IPS DF 6.9 (cell line): Measurements from ENCODE around the gene ARID5A.

ENCODE experiments used
- DNase-seq: peaks from one replicate; pipeline ENCODE4 v3.0.0-alpha.2; 2013; ENCODE audit warnings: low read depth, low spot score
- H3K27ac ChIP-seq: one replicate; pipeline ENCODE4 v1.5.1; 2013; ENCODE audit warnings: low read length, control low read depth
- H3K27me3 ChIP-seq: 2 replicates; pipeline ENCODE4 v1.6.1; 2013; ENCODE audit warnings: mild to moderate bottlenecking, low read length; ENCODE audit not compliant: control insufficient read depth, insufficient read depth
- H3K36me3 ChIP-seq: 2 replicates; pipeline ENCODE4 v1.6.1; 2013; ENCODE audit warnings: low read length; ENCODE audit not compliant: control insufficient read depth, insufficient read depth
- H3K4me1 ChIP-seq: 2 replicates; pipeline ENCODE4 v1.6.1; 2013; ENCODE audit warnings: low read length; ENCODE audit not compliant: control insufficient read depth, insufficient read depth
- H3K4me3 ChIP-seq: 2 replicates; pipeline ENCODE4 v1.5.1; 2013; ENCODE audit warnings: mild to moderate bottlenecking, low read length
- H3K9me3 ChIP-seq: 2 replicates; pipeline ENCODE4 v1.6.1; 2013; ENCODE audit warnings: low read length, inconsistent platforms; ENCODE audit not compliant: control insufficient read depth, insufficient read depth
- WGBS: extraction: QIAGEN DNeasy Blood & Tissue Kit; methylation state at CpG from one replicate; pipeline ENCODE4 v1.1.7; 2013; ENCODE audit warnings: mixed read lengths, missing lambda C conversion rate; ENCODE audit not compliant: insufficient read length, insufficient coverage; 5-methylcytosine and 5-hydroxymethylcytosine counted together

The ARID5A gene

GRCh38 chr2:96500385-96501066, 36.0 kb upstream of the ARID5A start:
- Histone ChIP-seq H3K27me3 (no peaks in the 10 kb centered on the region), H3K9me3 (no peaks in the 10 kb centered on the region)
- no CpG with 5 or more reads among the region's 64 CpGs for WGBS

DNA sequence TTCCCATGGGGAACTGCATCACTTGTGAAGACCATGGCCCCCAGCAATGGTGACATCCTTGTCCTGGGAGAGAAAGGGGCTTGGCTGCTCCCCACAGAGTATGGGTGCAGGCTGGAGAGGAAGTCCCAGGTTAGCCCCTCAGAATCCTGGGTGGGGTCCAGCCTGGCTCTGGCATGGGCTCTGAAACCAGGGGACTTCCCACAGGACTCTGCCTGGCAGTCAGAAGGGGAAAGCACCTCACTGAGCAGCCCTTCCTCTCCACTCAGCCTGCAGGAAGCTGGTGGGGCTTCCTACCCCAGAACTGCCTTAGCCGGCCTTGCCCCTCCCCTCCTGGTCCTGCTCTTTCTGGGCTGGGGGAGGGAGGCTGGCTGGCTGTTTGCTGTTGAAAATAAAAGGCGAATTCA, 35.1 kb upstream of the ARID5A start:
- Histone ChIP-seq H3K4me3 (no peak overlapping the region), H3K9me3 (no peaks in the 10 kb centered on the region), H3K27ac (no peak overlapping the region), H3K4me1 (no peaks in the 10 kb centered on the region), H3K36me3 (no peaks in the 10 kb centered on the region), H3K27me3 (no peaks in the 10 kb centered on the region)
- no CpG with 5 or more reads among the region's 2 CpGs for WGBS
- no peak for DNase-seq

More at GRCh38 chr2:96500385-96501066, 36.0 kb upstream of the ARID5A start:
- Histone ChIP-seq H3K4me3 (no peak overlapping the region), H3K27ac (no peak overlapping the region), H3K4me1 (no peaks in the 10 kb centered on the region), H3K36me3 (no peaks in the 10 kb centered on the region)
- DNase-seq: no peak

DNA sequence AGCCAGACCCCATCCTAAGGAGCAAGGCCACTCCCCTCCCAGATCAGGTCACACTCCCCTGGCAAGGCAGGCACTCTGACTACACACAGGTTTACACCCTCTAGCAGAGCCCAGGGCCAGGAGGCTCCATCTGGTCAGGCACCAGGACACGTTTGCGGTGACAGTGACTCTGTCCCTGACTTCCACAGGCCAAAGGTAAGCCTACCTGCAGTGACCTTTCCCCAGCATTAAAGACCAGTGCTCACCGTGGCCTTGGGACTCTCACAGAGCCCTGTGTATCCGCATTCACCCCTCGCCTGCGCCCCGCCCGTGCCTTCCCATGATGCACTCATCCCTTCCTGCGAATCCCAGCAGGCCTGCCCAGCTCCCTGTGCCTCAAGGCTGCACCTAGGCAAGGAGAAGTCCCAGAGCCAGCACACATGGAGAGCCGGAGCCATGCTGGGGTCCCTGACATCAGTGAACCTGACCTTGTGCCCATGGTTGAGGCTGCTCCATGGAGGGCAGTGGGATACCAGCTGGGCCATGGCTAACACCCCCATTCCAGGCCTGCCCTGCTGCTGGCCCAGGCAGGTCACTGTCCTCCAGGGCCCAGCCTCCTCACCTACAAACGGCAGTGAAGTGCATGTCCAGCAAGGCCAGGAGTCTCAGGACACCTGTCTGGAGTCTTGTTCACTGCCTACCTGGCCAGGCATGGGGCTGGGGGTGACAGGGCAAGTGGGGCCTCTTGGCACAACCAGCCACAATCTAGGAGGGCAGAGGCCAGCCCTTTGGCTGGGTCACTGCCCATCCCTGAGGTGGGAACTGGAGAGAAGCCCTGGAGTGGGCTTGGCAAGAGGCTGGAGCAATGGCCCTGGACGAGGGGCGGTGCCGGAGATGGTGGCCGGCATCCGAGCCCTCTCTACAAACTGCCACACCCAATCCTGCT, 34.4 kb upstream of the ARID5A start:
- WGBS: no CpG with 5 or more reads among the region's 16 CpGs
- no peaks in the 10 kb centered on the region for H3K4me1 ChIP-seq

DNA sequence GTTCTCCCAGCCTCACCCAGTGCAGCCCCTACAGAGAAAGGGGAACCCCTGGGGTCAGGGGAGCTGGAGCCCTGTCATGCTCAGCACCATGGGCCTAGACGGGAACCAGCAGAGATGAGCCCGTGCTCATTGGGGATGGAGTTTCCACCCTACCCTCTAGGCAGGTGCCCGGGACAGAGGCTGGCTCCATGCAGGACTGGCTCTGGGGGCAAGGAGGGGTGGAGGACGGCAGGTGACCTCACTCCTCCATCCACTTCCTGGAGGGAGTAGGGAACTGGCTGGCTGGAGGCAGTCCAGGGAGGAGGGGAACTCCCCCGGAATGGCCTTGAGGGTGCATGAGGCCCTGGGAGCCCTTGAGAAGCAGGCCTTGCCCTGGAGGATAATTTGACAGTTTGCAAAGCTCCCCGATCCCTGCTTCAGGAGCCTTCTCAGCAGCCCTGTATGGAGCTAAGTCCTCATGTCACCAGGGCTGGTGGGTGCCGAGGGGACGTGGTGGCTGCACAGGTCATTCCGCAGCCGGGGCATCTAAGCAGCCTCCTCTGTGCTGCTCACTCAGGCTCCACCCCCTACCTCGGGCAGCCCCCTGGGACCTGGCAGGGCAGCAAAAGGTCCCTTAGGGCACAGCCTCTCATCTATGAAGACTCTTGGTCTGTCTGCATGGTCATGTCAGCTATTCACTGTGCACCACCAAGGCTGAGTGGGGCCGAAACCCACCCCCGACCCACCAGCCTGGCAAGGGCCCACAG, 33.5 kb upstream of the ARID5A start:
- WGBS: no CpG with 5 or more reads among the region's 13 CpGs
- H3K36me3 ChIP-seq: no peaks in the 10 kb centered on the region
- no peak overlapping the region for H3K4me3 ChIP-seq

More for the DNA sequence above, 34.4 kb upstream of the ARID5A start:
- Histone ChIP-seq H3K27me3 (no peaks in the 10 kb centered on the region), H3K4me3 (no peak overlapping the region), H3K36me3 (no peaks in the 10 kb centered on the region), H3K9me3 (no peaks in the 10 kb centered on the region), H3K27ac (no peak overlapping the region)
- DNase-seq: no peak

GRCh38 chr2:96503637-96504243, 32.8 kb upstream of the ARID5A start:
- Histone ChIP-seq H3K27ac (no peak overlapping the region), H3K27me3 (no peaks in the 10 kb centered on the region; the same call in 1 of the 2 replicates), H3K36me3 (no peaks in the 10 kb centered on the region), H3K4me3 (no peak overlapping the region), H3K4me1 (peaks cover 1% of the 10 kb centered on the region; the same call in 1 of the 2 replicates), H3K9me3 (no peaks in the 10 kb centered on the region)
- no CpG with 5 or more reads among the region's 12 CpGs for WGBS
- DNase-seq: no peak

More for the DNA sequence above, 33.5 kb upstream of the ARID5A start:
- H3K27me3 ChIP-seq: no peaks in the 10 kb centered on the region
- H3K4me1 ChIP-seq: peaks cover 1% of the 10 kb centered on the region; the same call in 1 of the 2 replicates
- no peaks in the 10 kb centered on the region for H3K9me3 ChIP-seq
- DNase-seq: no peak
- no peak overlapping the region for H3K27ac ChIP-seq

GRCh38 chr2:96505231-96505889, 31.2 kb upstream of the ARID5A start, which contains the start of gene NEURL3:
NEURL3 (minus strand) TSS chr2:96505357; CDS start chr2:96505286, 71 bp downstream.
- Histone ChIP-seq H3K9me3 (no peaks in the 10 kb centered on the region), H3K27me3 (peaks cover 2% of the 10 kb centered on the region; the same call in 1 of the 2 replicates), H3K4me3 (no peak within 1 kb of the TSS), H3K36me3 (no peaks in the 10 kb centered on the region), H3K27ac (no peak within 1 kb of the TSS), H3K4me1 (peaks cover 1% of the 10 kb centered on the region; the same call in 1 of the 2 replicates)
- no peak for DNase-seq
- WGBS: no CpG with 5 or more reads among the region's 9 CpGs

- no peak overlapping the region for H3K27ac ChIP-seq
Observed at GRCh38 chr2:96506016-96506906, 30.3 kb upstream of the ARID5A start.

DNA sequence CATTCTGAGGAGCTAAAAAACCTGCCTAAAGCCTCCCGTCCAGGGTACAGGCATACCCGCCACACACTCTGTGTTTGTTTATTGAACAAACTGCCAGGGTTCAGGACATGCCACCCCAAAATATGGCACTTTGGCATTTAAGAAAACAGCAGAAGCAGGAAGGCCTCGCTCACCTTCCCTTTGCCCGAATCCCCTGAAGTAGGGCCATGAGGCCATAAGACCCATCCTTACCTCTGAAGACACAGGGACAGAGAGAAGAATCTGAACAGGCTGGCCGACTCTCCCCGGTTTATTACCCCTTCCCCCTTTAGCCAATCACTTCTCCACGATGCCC, 29.7 kb upstream of the ARID5A start:
- H3K27me3 ChIP-seq: peaks cover 2% of the 10 kb centered on the region; the same call in 1 of the 2 replicates
- DNase-seq: no peak
- H3K4me1 ChIP-seq: peaks cover 1% of the 10 kb centered on the region; the same call in 1 of the 2 replicates
- WGBS: no CpG with 5 or more reads among the region's 7 CpGs
- H3K9me3 ChIP-seq: no peaks in the 10 kb centered on the region
- H3K27ac ChIP-seq: no peak overlapping the region
- H3K4me3 ChIP-seq: no peak overlapping the region
- H3K36me3 ChIP-seq: no peaks in the 10 kb centered on the region

More at GRCh38 chr2:96506016-96506906, 30.3 kb upstream of the ARID5A start:
- no peak for DNase-seq
- Histone ChIP-seq H3K4me1 (peaks cover 1% of the 10 kb centered on the region; the same call in 1 of the 2 replicates), H3K36me3 (no peaks in the 10 kb centered on the region), H3K9me3 (no peaks in the 10 kb centered on the region), H3K4me3 (no peak overlapping the region), H3K27me3 (peaks cover 2% of the 10 kb centered on the region; the same call in 1 of the 2 replicates)
- WGBS: no CpG with 5 or more reads among the region's 8 CpGs
